GM12891 (cell line): ENCODE results near the gene CALML3.

ENCODE experiments used
- POLR2A ChIP-seq: IDR thresholded peaks from 2 replicates; pipeline ENCODE4 v1.6.1; 2011; ENCODE audit warnings: low read depth, low read length, control low read depth
- POLR2AphosphoS5 ChIP-seq: IDR thresholded peaks from 2 replicates; pipeline ENCODE4 v1.6.1; 2011; ENCODE audit warnings: low read depth, low read length, control low read depth
- POU2F2 ChIP-seq: IDR thresholded peaks from 2 replicates; pipeline ENCODE4 v1.6.1; 2011; ENCODE audit warnings: low read depth, mild to moderate bottlenecking, control low read depth, low read length, moderate library complexity
- SPI1 ChIP-seq: IDR thresholded peaks from 2 replicates; pipeline ENCODE4 v1.6.1; 2011; ENCODE audit warnings: low read depth, low read length, control low read depth
- TAF1 ChIP-seq: IDR thresholded peaks from 2 replicates; pipeline ENCODE4 v1.6.1; 2011; ENCODE audit warnings: low read depth, low read length, control low read depth

GRCh38 chr10:5496261-5497250 lies 28.2 kb upstream of the CALML3 start:
- no peak for TF ChIP-seq POLR2AphosphoS5
- TF ChIP-seq POLR2A, result no peak
- TF ChIP-seq POU2F2, result no peak
- TF ChIP-seq TAF1, result no peak
- TF ChIP-seq SPI1, result no peak
